GM06990 (cell line): ENCODE results near the gene OR2B2.

Experiments
- DNase-seq: peaks from one replicate; pipeline ENCODE4 v3.0.0-alpha.2; 2011; ENCODE audit not compliant: insufficient read length; ENCODE audit errors: extremely low read depth
- H3K27me3 ChIP-seq: replicated peaks from 2 replicates; pipeline ENCODE4 v1.6.0; 2011; ENCODE audit warnings: low read length; ENCODE audit not compliant: control insufficient read depth, insufficient read depth
- H3K36me3 ChIP-seq: 2 replicates; pipeline ENCODE4 v1.5.1; 2011; ENCODE audit warnings: low read length; ENCODE audit not compliant: control insufficient read depth, insufficient read depth
- H3K4me3 ChIP-seq: replicated peaks from 2 replicates; pipeline ENCODE4 v1.5.1; 2011; ENCODE audit warnings: low read depth, mild to moderate bottlenecking, control low read depth, low read length
- CTCF ChIP-seq: IDR thresholded peaks from 2 replicates; pipeline ENCODE4 v1.5.1; 2011; ENCODE audit warnings: low read length, control low read depth, mild to moderate bottlenecking, inconsistent platforms; ENCODE audit not compliant: insufficient read depth, poor library complexity, severe bottlenecking

Gene OR2B2

DNA sequence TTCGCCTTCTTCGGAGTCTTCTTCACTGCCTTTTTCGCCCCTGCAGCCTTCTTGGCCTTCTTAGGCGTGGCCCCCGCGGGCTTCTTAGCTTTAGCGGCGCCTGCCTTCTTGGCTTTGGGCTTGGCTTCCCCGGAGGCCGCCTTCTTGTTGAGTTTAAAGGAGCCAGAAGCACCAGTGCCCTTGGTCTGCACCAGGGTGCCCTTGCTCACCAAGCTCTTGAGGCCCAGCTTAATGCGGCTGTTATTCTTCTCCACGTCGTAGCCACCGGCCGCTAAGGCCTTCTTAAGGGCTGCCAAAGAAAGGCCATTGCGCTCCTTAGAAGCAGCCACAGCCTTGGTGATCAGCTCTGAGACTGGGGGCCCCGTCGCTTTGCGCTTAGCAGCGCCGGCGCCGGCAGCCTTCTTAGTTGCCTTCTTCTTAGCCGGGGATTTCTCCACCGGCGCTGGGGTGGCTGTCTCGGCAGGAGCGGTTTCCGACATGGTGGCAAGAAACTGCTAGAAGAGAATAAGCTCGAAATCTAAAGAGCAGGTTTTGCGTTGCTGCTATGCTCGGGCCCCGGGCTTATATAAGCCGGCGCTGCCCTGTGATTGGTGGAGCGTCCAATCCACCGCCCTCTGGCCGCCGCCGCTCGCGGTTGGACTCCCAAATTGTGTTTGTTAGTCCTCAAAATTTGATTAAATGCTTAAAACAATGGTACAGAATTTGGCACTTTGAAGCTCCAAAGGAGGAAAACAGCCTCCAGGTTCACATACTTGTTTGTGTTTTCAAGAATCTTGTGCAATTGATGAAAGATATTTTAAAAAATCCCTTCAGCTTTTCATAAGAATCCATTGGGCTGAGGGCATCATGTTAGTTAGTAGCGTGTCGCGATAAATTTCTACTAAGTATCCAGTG lies 44.9 kb downstream of the OR2B2 start:
- TF ChIP-seq CTCF, result no peak
- H3K36me3 ChIP-seq, result no peaks in the 10 kb centered on the region
- peak overlapping the region; percentile 74 for H3K4me3 ChIP-seq
- H3K27me3 ChIP-seq, result no peaks in the 10 kb centered on the region
- peak; percentile 95 for DNase-seq

DNA sequence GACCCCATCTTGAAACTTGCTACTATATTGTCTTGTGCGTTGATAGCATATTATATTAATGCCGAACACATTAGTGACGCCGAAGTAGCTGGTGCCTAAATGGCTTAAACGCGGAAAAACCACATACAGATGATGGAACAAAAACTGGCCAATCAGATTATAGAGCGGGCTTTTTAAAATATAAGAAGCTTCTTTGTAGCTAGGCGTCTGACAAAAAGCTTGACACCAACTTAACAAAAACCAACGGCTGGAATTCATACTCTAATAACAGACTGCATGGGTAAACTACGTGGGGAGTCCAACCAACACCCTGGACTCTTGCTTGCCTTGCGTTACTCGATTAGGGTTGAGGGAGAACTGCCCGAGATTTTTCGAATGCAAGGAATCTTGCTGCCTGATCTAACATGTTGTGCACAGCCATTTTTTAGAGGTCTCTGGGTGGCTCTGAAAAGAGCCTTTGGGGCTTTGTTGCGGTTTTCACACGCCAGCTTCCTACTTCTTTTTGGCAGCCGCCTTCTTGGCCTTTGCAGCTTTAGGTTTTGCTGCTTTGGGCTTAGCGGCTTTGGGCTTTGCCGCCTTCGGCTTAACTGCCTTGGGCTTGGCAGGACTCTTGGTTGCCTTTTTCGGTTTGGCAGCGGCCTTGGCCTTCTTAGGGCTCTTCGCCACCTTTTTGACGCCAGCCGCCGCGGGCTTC lies 45.7 kb downstream of the OR2B2 start:
- no peak for DNase-seq
- TF ChIP-seq CTCF, result no peak
- H3K27me3 ChIP-seq, result no peaks in the 10 kb centered on the region
- H3K36me3 ChIP-seq, result no peaks in the 10 kb centered on the region
- peak overlapping the region; percentile 74 for H3K4me3 ChIP-seq

- Histone ChIP-seq H3K4me3 (peak overlapping the region; percentile 74), H3K36me3 (no peaks in the 10 kb centered on the region), H3K27me3 (no peaks in the 10 kb centered on the region)
- DNase-seq, result peak; percentile 86
- no peak for TF ChIP-seq CTCF
These were observed 46.3 kb downstream of the OR2B2 start for GRCh38 chr6:27865850-27866356.

DNA sequence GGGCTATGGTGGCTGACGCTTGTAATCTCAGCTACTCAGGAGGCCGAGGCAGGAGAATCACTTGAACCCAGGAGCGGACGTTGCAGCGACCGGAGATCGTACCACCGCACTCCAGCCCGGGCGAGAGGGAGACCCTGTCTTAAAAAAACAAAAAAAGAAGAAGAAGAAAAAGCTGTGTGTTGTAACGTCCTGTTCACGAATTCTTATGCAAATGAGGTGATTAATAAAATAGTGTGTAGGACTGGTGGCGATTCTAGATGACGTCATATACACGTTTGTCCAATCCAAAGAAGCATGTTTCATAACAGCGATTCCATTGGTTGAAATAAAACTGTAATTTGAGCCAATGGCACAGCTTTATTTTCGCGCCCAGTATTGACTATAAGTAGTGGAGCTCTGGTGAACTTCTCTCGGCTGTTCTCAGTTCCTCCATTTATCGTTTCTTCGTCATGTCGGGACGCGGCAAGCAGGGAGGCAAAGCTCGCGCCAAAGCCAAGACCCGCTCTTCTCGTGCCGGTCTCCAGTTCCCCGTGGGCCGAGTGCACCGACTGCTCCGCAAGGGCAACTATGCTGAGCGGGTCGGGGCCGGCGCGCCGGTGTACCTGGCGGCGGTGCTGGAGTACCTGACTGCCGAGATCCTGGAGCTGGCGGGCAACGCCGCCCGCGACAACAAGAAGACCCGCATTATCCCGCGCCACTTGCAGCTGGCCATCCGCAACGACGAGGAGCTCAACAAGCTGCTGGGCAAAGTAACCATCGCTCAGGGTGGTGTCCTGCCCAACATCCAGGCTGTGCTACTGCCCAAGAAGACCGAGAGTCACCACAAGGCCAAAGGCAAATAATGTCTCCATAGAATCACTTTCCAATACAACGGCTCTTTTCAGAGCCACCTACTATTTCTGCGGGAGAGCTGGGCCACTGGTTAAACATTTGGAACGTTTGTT lies 47.0 kb downstream of the OR2B2 start:
- Histone ChIP-seq H3K4me3 (peak overlapping the region; percentile 74), H3K36me3 (no peaks in the 10 kb centered on the region), H3K27me3 (no peaks in the 10 kb centered on the region)
- no peak for TF ChIP-seq CTCF
- peak; percentile 92 for DNase-seq
